Brain pericyte (primary cell): ENCODE results near the gene PDE6B.
"Not testable (repeated sequence)": the region's sequence is repeated elsewhere in the genome, so short reads cannot be mapped to it uniquely, and the experiment has no call there.

Experiments used
- DNase-seq: peaks from one replicate; pipeline ENCODE4 v3.0.0-alpha.2; 2012; ENCODE audit warnings: low read depth, low spot score

PDE6B gene

DNA sequence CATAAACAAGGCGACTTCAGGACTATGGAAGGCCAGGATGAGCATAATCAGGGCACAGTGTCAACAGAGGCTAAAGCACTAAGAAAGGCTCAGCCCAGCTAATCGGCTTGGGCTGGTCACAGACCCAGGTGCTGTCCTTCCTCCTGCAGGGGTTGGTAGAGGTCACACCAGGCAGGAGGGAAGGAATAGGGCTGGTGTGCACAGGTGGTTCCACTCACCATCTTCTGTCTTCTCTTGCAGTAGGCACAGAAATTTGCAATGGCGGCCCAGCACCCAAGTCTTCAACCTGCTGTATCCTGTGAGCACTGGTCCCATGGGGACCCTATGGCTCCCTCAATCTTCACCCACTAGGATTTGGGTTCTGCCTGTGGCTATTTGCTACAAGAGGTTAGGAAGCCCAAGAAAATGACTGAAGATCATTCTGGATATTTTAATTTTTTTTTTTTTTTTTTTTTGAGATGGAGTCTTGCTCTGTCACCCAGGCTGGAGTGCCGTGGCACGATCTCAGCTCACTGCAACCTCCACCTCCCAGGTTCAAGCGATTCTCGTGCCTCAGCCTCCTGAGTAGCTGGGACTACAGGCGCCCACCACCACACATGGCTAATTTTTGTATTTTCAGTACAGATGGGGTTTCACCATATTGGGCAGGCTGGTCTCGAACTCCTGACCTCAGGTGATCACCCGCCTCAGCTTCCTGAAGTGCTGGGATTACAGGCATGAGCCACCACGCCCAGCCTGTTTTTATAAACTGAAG lies 44.6 kb downstream of the PDE6B start:
- DNase-seq: not testable (repeated sequence)

GRCh38 chr4:671769-672168 lies 46.4 kb downstream of the PDE6B start:
- no peak for DNase-seq

DNA sequence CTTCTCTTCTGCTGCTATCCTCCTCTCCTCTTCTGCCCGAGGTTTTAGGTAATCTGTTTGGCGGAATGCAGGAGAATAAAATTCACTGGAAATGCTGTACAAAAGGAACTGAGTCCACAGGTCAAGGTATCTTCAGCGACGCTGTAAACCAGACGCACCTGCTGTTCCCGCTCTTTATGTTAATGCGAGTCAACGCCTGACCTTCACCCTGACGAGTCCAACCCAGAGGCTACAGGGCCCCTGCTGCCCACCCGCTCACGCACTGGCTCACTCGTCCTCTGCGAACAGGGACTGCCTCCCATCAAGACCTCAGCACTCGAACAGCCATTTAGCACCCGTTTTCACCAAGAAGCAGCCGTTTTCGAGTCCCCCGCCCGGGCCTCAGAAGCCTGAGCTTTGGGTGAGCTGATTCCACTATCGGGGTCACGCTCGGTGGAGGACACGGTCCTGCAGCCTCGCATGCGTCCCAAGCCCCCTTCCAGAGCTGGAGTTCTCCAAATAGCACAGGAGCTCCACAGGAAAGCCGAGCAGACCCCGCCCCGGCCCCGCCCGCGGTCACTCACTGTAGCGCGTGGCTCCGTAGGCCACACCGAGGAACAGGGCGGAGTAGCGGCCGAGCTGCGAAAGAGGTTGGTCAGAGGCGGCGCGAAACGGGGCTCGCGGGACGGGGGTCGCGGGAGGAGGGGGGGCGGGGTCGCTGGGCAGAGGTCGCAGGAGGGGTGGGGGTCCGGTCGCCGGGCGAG lies 48.1 kb downstream of the PDE6B start:
- no peak for DNase-seq

- peak; percentile 93 for DNase-seq
Observed at GRCh38 chr4:674172-675035, 49.0 kb downstream of the PDE6B start, which contains the start of the genes ATP5ME and MYL5. TSS of gene ATP5ME (minus strand) at chr4:674276. CDS start at chr4:674247, 29 bp downstream. TSS of gene MYL5 (plus strand) at chr4:674542. CDS start at chr4:678027, 3,485 bp downstream.

- no peak for DNase-seq
Observed at GRCh38 chr4:675036-675882, 49.9 kb downstream of the PDE6B start.

GRCh38 chr4:675980-676870 lies 50.9 kb downstream of the PDE6B start:
- DNase-seq: no peak

GRCh38 chr4:676871-677235 lies 51.5 kb downstream of the PDE6B start:
- no peak for DNase-seq

- no peak for DNase-seq
Observed at GRCh38 chr4:677431-678293, 52.3 kb downstream of the PDE6B start.

- no peak for DNase-seq
Observed at GRCh38 chr4:678331-679103, 53.1 kb downstream of the PDE6B start.

GRCh38 chr4:679104-679481 lies 53.7 kb downstream of the PDE6B start:
- DNase-seq: no peak

DNA sequence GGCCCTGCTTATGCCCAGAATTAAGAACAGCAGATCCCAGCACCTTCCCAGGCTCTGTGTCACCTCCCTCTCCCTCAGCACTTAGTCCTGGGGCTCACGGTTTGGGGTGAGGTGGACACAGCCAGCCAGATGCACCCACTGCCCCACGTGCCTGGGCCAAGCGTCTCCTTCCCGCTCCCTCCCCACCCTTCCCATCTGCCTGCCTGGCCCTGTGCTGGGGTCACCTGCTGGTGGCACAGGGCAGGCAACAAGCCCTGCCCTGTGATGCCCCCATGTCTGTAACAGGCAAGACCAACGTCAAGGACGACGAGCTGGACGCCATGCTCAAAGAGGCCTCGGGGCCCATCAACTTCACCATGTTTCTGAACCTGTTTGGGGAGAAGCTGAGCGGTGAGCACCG lies 54.3 kb downstream of the PDE6B start:
- DNase-seq: no peak

DNA sequence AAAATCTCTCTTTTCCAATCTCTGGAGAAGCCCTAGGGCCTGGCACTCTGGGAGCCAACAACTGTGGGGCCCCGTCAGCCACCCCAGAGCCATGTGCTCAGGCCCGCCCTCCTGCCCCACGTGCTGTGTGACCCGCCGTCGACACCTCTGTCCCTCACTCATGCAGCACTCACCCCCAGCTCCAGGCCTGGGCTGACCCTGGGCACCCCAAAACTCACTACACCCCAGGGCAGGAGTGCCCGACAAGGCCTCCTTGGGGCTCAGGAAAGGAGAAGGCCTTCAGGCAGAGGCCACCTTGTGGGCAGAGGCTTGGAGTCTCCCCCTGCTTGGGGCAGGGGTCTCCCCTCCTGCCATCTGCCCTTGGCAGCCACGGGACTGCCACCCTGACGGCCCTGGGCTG lies 54.7 kb downstream of the PDE6B start:
- DNase-seq: no peak

- no peak for DNase-seq
Observed at GRCh38 chr4:680551-680927, 55.2 kb downstream of the PDE6B start.

DNA sequence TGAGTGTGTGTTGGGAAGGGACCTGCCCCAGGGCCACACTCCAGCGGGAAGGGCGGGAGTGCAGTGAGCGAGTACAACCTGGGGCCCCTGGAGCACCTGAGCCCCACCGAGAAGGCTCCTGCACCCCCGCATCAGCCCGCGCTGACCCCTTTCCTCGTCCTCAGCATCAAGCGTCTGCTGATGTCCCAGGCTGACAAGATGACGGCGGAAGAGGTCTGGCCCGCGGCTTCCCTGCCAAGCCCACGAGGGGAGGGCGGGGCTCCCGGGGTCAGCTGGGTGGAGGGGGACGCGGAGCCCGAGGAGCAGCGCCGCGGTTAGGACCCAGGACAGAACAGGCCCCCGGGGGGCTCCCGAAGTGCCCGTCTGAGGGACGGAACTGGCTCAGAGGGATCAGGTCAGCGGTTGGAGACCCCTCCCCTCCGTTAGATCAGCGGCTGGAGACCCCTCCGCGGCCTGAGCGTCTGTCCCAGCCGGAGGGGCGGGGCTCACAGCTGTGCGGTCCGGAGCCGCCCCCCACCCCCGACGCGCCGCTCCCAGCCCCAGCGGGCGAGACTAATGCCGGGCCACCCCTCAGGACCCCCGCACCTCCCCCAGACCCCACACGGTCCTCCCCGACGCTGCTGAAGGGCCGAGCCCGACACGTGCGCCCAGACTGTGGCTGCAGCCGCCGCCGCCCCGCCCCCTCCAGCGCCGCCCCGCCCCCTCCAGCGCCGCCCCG lies 55.7 kb downstream of the PDE6B start:
- no peak for DNase-seq

- no peak for DNase-seq
Observed at GRCh38 chr4:681736-682451, 56.5 kb downstream of the PDE6B start.

DNA sequence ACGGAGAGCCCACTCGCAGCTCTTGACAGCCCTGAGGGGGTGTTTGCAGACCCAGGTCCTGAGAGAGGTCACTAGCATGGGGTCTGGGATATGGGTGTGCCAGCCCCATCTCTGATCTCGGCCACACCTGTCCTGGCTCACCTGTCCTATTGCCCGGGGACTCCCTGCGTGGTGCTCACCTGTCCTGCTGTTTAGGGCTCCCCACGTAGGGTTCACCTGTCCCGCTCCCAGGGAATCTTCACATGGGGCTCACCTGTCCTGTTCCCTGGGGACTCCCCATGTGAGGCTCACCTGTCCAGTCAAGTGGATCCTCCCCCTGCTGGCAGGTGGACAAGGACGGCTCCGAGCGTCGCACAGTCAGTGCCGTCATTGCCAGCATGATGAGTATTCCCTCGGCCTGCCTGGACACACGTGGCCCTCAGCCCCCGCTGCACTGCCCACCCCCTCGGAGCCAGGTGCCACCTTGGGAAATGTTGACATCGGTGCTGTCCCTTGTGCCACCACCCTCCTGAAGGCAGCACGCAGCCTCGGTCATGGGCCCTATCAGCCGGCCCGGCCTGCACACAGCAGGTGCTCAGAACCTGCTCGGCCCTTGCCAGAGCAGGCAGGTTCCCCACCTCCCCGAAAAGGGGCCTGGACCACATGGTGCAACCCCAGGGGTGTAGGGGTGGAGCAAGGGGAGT lies 57.3 kb downstream of the PDE6B start:
- no peak for DNase-seq
